GM12891 (cell line): ENCODE results near the gene MAP2K4.

Experiments
- DNase-seq: peaks from one replicate; pipeline ENCODE4 v3.0.0; 2011; ENCODE audit warnings: low spot score; ENCODE audit not compliant: insufficient read length
- FAIRE-seq: peaks from 2 replicates; lab custom pipeline; 2011; peaks lifted over from hg19 to GRCh38; lab: Jason Lieb, UNC
- PAX5 ChIP-seq: IDR thresholded peaks from 2 replicates; pipeline ENCODE4 v1.6.1; 2011; ENCODE audit warnings: low read length, moderate library complexity, mild to moderate bottlenecking; ENCODE audit not compliant: insufficient read depth, severe bottlenecking
- POLR2A ChIP-seq: IDR thresholded peaks from 2 replicates; pipeline ENCODE4 v1.6.1; 2011; ENCODE audit warnings: low read depth, low read length, control low read depth
- POLR2AphosphoS5 ChIP-seq: IDR thresholded peaks from 2 replicates; pipeline ENCODE4 v1.6.1; 2011; ENCODE audit warnings: low read depth, low read length, control low read depth
- POU2F2 ChIP-seq: IDR thresholded peaks from 2 replicates; pipeline ENCODE4 v1.6.1; 2011; ENCODE audit warnings: low read depth, mild to moderate bottlenecking, control low read depth, low read length, moderate library complexity
- SPI1 ChIP-seq: IDR thresholded peaks from 2 replicates; pipeline ENCODE4 v1.6.1; 2011; ENCODE audit warnings: low read depth, low read length, control low read depth
- TAF1 ChIP-seq: IDR thresholded peaks from 2 replicates; pipeline ENCODE4 v1.6.1; 2011; ENCODE audit warnings: low read depth, low read length, control low read depth

The MAP2K4 gene

GRCh38 chr17:12050646-12051225, 30.1 kb downstream of the MAP2K4 start:
- FAIRE-seq = no peak
- TF ChIP-seq SPI1 = no peak
- no peak for TF ChIP-seq POLR2AphosphoS5
- no peak for TF ChIP-seq POU2F2
- TF ChIP-seq POLR2A = no peak
- no peak for TF ChIP-seq TAF1
- no peak for TF ChIP-seq PAX5
- DNase-seq = no peak

- TF ChIP-seq SPI1 (no peak), POLR2A (no peak), PAX5 (no peak), POLR2AphosphoS5 (no peak), TAF1 (no peak), POU2F2 (no peak)
- DNase-seq (no peak), FAIRE-seq (no peak)
Observed at GRCh38 chr17:12053552-12053951, 32.9 kb downstream of the MAP2K4 start.

GRCh38 chr17:12055889-12056288, 35.2 kb downstream of the MAP2K4 start:
- DNase-seq (no peak), FAIRE-seq (no peak)
- TF ChIP-seq POLR2A (no peak), SPI1 (no peak)

GRCh38 chr17:12057520-12057919, 36.8 kb downstream of the MAP2K4 start:
- TF ChIP-seq TAF1 (no peak), POLR2A (no peak), POU2F2 (no peak)
- no peak for DNase-seq
- no peak for FAIRE-seq

GRCh38 chr17:12058535-12058934, 37.9 kb downstream of the MAP2K4 start:
- FAIRE-seq (no peak), DNase-seq (no peak)
- TF ChIP-seq POLR2A = no peak
- no peak for TF ChIP-seq POLR2AphosphoS5
- no peak for TF ChIP-seq POU2F2
- TF ChIP-seq SPI1 = no peak
- no peak for TF ChIP-seq PAX5
- no peak for TF ChIP-seq TAF1

- no peak for DNase-seq
- no peak for TF ChIP-seq POLR2AphosphoS5
- no peak for TF ChIP-seq SPI1
- TF ChIP-seq TAF1 = no peak
- TF ChIP-seq POLR2A = no peak
- TF ChIP-seq PAX5 = no peak
- TF ChIP-seq POU2F2 = no peak
- FAIRE-seq = no peak
Observed at GRCh38 chr17:12062249-12062648, 41.6 kb downstream of the MAP2K4 start.

GRCh38 chr17:12064395-12064794, 43.7 kb downstream of the MAP2K4 start:
- DNase-seq (no peak), FAIRE-seq (no peak)
- no peak for TF ChIP-seq POLR2A
- no peak for TF ChIP-seq PAX5
- TF ChIP-seq SPI1 = no peak
- no peak for TF ChIP-seq POU2F2
- no peak for TF ChIP-seq TAF1
- TF ChIP-seq POLR2AphosphoS5 = no peak

GRCh38 chr17:12067485-12067884, 46.8 kb downstream of the MAP2K4 start:
- no peak for TF ChIP-seq SPI1
- no peak for TF ChIP-seq PAX5
- TF ChIP-seq POLR2AphosphoS5 = no peak
- TF ChIP-seq TAF1 = no peak
- no peak for TF ChIP-seq POU2F2
- no peak for TF ChIP-seq POLR2A
- FAIRE-seq = no peak
- no peak for DNase-seq

GRCh38 chr17:12068946-12069345, 48.3 kb downstream of the MAP2K4 start:
- TF ChIP-seq TAF1 (no peak), POU2F2 (no peak), SPI1 (no peak), POLR2A (no peak), PAX5 (no peak)
- DNase-seq (no peak), FAIRE-seq (no peak)

GRCh38 chr17:12070561-12070960, 49.9 kb downstream of the MAP2K4 start:
- FAIRE-seq (no peak), DNase-seq (no peak)
- TF ChIP-seq TAF1 = no peak
- no peak for TF ChIP-seq POU2F2
- TF ChIP-seq SPI1 = no peak
- no peak for TF ChIP-seq PAX5
- TF ChIP-seq POLR2A = no peak
- no peak for TF ChIP-seq POLR2AphosphoS5

- FAIRE-seq = no peak
- no peak for DNase-seq
- TF ChIP-seq TAF1 (no peak), POLR2AphosphoS5 (no peak), POLR2A (no peak), SPI1 (no peak), POU2F2 (no peak), PAX5 (no peak)
Observed at GRCh38 chr17:12074346-12074745, 53.7 kb downstream of the MAP2K4 start.
